Activated CD4-positive, alpha-beta T cell treated with anti-CD3 and anti-CD28 coated beads for 4 hours (primary cell): ENCODE data around the gene CRABP2.

Experiments
- DNase-seq, 2 donors: peaks; one replicate each; pipeline ENCODE4 v3.0.0-alpha.2; 2020

CRABP2 gene

DNA sequence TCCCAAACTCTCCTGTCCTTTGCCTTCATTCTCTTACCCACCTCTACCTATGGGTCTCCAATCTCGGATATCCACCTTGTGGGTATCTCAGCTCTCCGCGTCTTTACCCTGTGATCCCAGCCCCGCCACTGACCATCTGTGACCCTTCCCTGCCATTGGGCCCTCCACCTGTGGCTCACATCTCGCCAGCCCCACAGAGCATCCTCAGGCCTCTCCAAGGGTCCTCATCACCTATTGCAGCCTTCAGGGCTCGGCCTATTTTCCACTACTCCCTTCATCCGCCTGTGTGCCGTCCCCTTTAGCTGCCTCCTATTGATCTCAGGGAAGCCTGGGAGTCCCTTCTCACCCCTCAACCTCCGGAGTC, 52.4 kb downstream of the CRABP2 start:
- DNase-seq, result no peak

DNA sequence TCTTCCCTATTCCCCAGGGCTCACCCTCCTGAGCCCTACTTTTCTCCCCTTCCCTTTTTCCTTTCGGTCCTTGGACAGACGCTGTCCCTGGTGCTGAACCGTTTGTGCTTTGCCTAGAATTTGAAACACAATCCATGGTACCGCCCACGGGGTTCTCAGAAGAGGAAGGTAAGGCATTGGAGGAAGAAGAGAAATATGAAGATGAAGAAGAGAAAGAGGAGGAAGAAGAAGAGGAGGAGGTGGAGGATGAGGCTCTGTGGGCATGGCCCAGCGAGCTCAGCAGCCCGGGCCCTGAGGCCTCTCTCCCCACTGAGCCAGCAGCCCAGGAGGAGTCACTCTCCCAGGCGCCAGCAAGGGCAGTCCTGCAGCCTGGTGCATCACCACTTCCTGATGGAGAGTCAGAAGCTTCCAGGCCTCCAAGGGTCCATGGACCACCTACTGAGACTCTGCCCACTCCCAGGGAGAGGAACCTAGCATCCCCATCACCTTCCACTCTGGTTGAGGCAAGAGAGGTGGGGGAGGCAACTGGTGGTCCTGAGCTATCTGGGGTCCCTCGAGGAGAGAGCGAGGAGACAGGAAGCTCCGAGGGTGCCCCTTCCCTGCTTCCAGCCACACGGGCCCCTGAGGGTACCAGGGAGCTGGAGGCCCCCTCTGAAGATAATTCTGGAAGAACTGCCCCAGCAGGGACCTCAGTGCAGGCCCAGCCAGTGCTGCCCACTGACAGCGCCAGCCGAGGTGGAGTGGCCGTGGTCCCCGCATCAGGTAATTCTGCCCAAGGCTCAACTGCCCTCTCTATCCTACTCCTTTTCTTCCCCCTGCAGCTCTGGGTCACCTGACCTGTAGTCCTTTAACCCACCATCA, 53.0 kb downstream of the CRABP2 start:
- DNase-seq, result no peak
